ENCODE measurements around the gene TBC1D3B.

DNA sequence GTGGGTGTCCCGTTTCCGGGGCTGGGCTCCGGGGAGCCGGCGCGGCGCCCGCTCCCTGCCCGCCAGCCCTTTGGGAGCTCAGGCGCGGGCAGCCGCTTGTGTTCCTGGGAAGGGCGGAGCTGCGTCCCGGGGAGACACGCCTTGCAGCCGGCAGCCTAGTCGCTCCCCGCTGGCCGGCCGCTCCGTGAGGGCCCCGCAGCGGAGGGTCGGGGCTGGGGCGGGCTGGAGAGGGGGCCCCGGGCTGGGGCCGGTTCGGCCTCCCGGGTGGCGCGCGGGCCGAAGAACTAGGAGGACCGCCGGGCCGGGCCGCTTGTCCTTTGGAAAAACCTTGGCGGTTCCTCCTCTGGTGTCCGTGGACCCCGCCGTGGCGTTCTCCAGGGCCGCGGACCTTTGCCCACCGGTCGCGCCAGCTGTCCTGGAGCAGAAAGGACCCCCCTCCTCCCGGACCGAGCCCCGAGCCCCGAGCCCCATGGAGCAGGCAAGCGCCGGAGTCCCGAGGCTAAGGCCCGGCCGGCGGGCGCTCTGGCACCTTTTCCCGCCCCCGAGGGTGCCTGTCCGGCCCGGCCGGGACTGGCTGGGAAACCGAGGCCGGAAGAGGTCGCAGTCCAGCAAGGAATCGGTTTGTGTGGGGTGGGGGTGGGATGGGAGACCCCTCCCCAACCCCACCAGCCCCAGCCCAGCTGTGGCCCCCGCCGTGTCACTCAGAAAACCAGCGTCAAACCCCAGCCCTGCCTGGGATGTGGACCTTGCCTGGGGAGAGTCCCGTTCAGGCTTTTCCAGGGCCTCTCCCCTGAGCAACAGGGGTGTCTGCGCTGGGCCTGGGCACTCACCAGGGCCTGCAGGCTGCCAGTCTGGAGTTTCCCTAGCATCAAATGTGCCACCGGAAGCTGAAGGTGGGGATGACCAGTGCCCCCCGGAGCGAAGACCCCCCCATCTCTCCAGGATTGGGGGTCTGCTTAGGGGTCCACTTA is 6.8 kb upstream of the TBC1D3B start:
- TF ChIP-seq HDAC2 (IDR thresholded peaks at IDR 0.05): no peak
- TF ChIP-seq BRCA1 (IDR thresholded peaks at IDR 0.05; ENCODE audit: low read depth, low read length): no peak
- no peak for TF ChIP-seq SP1 (IDR thresholded peaks at IDR 0.05; ENCODE audit: low read depth, low read length)
- TF ChIP-seq NR2C2 (IDR thresholded peaks at IDR 0.05; ENCODE audit: borderline replicate concordance, control insufficient read depth, insufficient read length, low read depth): no peak
- TF ChIP-seq, protein P1, sequence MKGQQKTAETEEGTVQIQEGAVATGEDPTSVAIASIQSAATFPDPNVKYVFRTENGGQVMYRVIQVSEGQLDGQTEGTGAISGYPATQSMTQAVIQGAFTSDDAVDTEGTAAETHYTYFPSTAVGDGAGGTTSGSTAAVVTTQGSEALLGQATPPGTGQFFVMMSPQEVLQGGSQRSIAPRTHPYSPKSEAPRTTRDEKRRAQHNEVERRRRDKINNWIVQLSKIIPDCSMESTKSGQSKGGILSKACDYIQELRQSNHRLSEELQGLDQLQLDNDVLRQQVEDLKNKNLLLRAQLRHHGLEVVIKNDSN (IDR thresholded peaks at IDR 0.05; ENCODE audit: borderline replicate concordance, extremely low read length, insufficient read depth, low read depth, low read length): no peak
- no peak for TF ChIP-seq STAT1 (conservative IDR thresholded peaks at IDR 0.05)
- TF ChIP-seq, protein P2, sequence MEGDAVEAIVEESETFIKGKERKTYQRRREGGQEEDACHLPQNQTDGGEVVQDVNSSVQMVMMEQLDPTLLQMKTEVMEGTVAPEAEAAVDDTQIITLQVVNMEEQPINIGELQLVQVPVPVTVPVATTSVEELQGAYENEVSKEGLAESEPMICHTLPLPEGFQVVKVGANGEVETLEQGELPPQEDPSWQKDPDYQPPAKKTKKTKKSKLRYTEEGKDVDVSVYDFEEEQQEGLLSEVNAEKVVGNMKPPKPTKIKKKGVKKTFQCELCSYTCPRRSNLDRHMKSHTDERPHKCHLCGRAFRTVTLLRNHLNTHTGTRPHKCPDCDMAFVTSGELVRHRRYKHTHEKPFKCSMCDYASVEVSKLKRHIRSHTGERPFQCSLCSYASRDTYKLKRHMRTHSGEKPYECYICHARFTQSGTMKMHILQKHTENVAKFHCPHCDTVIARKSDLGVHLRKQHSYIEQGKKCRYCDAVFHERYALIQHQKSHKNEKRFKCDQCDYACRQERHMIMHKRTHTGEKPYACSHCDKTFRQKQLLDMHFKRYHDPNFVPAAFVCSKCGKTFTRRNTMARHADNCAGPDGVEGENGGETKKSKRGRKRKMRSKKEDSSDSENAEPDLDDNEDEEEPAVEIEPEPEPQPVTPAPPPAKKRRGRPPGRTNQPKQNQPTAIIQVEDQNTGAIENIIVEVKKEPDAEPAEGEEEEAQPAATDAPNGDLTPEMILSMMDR (IDR thresholded peaks at IDR 0.05 in 2 of 3, conservative IDR thresholded peaks at IDR 0.05 in 1 of 3; ENCODE audit: control insufficient read depth in 2 of 3, extremely low read depth in 1 of 3, insufficient read depth in 1 of 3, low read depth in 3 of 3, low read length in 3 of 3): no peak
- TF ChIP-seq HDAC6 (IDR thresholded peaks at IDR 0.05; ENCODE audit: unreplicated experiment): no peak
- TF ChIP-seq ZNF274 (IDR thresholded peaks at IDR 0.05; ENCODE audit: insufficient read depth, insufficient read length): no peak
- TF ChIP-seq, protein P3, sequence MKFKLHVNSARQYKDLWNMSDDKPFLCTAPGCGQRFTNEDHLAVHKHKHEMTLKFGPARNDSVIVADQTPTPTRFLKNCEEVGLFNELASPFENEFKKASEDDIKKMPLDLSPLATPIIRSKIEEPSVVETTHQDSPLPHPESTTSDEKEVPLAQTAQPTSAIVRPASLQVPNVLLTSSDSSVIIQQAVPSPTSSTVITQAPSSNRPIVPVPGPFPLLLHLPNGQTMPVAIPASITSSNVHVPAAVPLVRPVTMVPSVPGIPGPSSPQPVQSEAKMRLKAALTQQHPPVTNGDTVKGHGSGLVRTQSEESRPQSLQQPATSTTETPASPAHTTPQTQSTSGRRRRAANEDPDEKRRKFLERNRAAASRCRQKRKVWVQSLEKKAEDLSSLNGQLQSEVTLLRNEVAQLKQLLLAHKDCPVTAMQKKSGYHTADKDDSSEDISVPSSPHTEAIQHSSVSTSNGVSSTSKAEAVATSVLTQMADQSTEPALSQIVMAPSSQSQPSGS (IDR thresholded peaks at IDR 0.05; ENCODE audit: low read length): no peak
- TF ChIP-seq SIX5 (IDR thresholded peaks at IDR 0.05; ENCODE audit: low read depth, low read length, severe bottlenecking): no peak
